WTC11 (cell line): Measurements from ENCODE around the gene DENR. TPM values are rescaled to one million over a fixed set of nuclear protein-coding genes. Genes with fewer than 3 reads are reported as not detected.

Source experiments
- ATAC-seq: fragments of 200-7000 bp; cut with Tn5 transposase; 2 replicates; pipeline ENCODE4 v1.10.0; 2021; ENCODE audit warnings: mild to moderate bottlenecking, moderate library complexity
- CTCF ChIA-PET: fragments of 300-600 bp; sonication (Branson Sonifier 250); formaldehyde crosslinking; loops from one replicate; lab custom pipeline; 2021; ENCODE audit warnings: antibody characterized with exemption; lab: Charles Lee
- POLR2A ChIA-PET: fragments of 350-600 bp; sonication (Branson Sonifier 250); formaldehyde crosslinking; loops from one replicate; lab custom pipeline; 2021; ENCODE audit warnings: antibody characterized with exemption; lab: Charles Lee
- DNase-seq: peaks from one replicate; pipeline ENCODE4 v3.0.0; 2021; ENCODE audit warnings: low spot score
- H3K27ac Mint-ChIP-seq: 2 replicates; pipeline ENCODE4 v1.8.0; 2021; ENCODE audit warnings: mixed read lengths
- H3K27me3 Mint-ChIP-seq: 2 replicates; pipeline ENCODE4 v1.8.0; 2021; ENCODE audit warnings: low read depth, mild to moderate bottlenecking, moderate library complexity, mixed read lengths
- H3K36me3 Mint-ChIP-seq: 2 replicates; pipeline ENCODE4 v1.8.0; 2021; ENCODE audit warnings: mixed read lengths
- H3K4me1 Mint-ChIP-seq: 2 replicates; pipeline ENCODE4 v1.8.0; 2022; ENCODE audit warnings: mixed read lengths
- H3K4me3 Mint-ChIP-seq: 2 replicates; pipeline ENCODE4 v1.8.0; 2021; ENCODE audit warnings: mild to moderate bottlenecking, moderate library complexity, mixed read lengths
- H3K9me3 Mint-ChIP-seq: 2 replicates; pipeline ENCODE4 v1.8.0; 2021; ENCODE audit warnings: mixed read lengths
- ATF3 ChIP-seq: sonication (generic); formaldehyde crosslinking; conservative IDR thresholded peaks from 2 replicates; pipeline ENCODE4 v1.8.1; 2022; ENCODE audit warnings: mild to moderate bottlenecking, missing genetic modification reagents
- ATF6 ChIP-seq: sonication (generic); formaldehyde crosslinking; IDR thresholded peaks from 2 replicates; pipeline ENCODE4 v1.8.1; 2023; ENCODE audit warnings: mild to moderate bottlenecking, missing genetic modification reagents
- E2F5 ChIP-seq: sonication (generic); formaldehyde crosslinking; IDR thresholded peaks from 2 replicates; pipeline ENCODE4 v1.8.1; 2022; ENCODE audit warnings: mild to moderate bottlenecking, moderate library complexity, missing genetic modification reagents
- ERG ChIP-seq: fragments of 250-450 bp; sonication (Bioruptor Pico); IDR thresholded peaks from 2 replicates; pipeline ENCODE4 v1.8.0; 2021; ENCODE audit warnings: mild to moderate bottlenecking
- FOXJ3 ChIP-seq: sonication (generic); formaldehyde crosslinking; IDR thresholded peaks from 2 replicates; pipeline ENCODE4 v1.9.0; 2021; ENCODE audit warnings: missing genetic modification reagents, mild to moderate bottlenecking, borderline replicate concordance
- GABPB1 ChIP-seq: sonication (generic); formaldehyde crosslinking; IDR thresholded peaks from 2 replicates; pipeline ENCODE4 v1.8.1; 2023; ENCODE audit warnings: mild to moderate bottlenecking, missing genetic modification reagents
- GTF2I ChIP-seq: fragments of 250-450 bp; sonication (Bioruptor Pico); conservative IDR thresholded peaks from 2 replicates; pipeline ENCODE4 v1.4.0; 2021; ENCODE audit warnings: mild to moderate bottlenecking
- NFATC4 ChIP-seq: fragments of 250-450 bp; sonication (Bioruptor Pico); IDR thresholded peaks from 2 replicates; pipeline ENCODE4 v1.9.0; 2021; ENCODE audit warnings: mild to moderate bottlenecking
- NR1H2 ChIP-seq: sonication (generic); formaldehyde crosslinking; IDR thresholded peaks from 2 replicates; pipeline ENCODE4 v1.9.0; 2021; ENCODE audit warnings: mild to moderate bottlenecking, moderate library complexity, missing genetic modification reagents
- PRDM15 ChIP-seq: sonication (generic); formaldehyde crosslinking; IDR thresholded peaks from 2 replicates; pipeline ENCODE4 v1.8.0; 2022; ENCODE audit warnings: missing genetic modification reagents
- SOX15 ChIP-seq: fragments of 250-450 bp; sonication (Bioruptor Pico); IDR thresholded peaks from 2 replicates; pipeline ENCODE4 v1.9.0; 2021; ENCODE audit warnings: mild to moderate bottlenecking
- ZBTB21 ChIP-seq: sonication (generic); formaldehyde crosslinking; IDR thresholded peaks from 2 replicates; pipeline ENCODE4 v1.8.1; 2023; ENCODE audit warnings: mild to moderate bottlenecking, missing genetic modification reagents, borderline replicate concordance
- ZNF219 ChIP-seq: sonication (generic); formaldehyde crosslinking; IDR thresholded peaks from 2 replicates; pipeline ENCODE4 v1.8.0; 2023; ENCODE audit warnings: missing genetic modification reagents, mild to moderate bottlenecking, borderline replicate concordance
- ZNF232 ChIP-seq: sonication (generic); formaldehyde crosslinking; IDR thresholded peaks from 2 replicates; pipeline ENCODE4 v1.8.0; 2022; ENCODE audit warnings: mild to moderate bottlenecking, missing genetic modification reagents
- ZNF263 ChIP-seq: sonication (generic); formaldehyde crosslinking; IDR thresholded peaks from 2 replicates; pipeline ENCODE4 v1.8.1; 2022; ENCODE audit warnings: low read depth, mild to moderate bottlenecking, moderate library complexity, missing genetic modification reagents
- ZNF281 ChIP-seq: sonication (generic); formaldehyde crosslinking; IDR thresholded peaks from 2 replicates; pipeline ENCODE4 v1.8.0; 2023; ENCODE audit warnings: mild to moderate bottlenecking, missing genetic modification reagents
- ZNF671 ChIP-seq: fragments of 250-450 bp; sonication (Bioruptor Pico); IDR thresholded peaks from 2 replicates; pipeline ENCODE4 v1.8.0; 2021; ENCODE audit warnings: mild to moderate bottlenecking
- total RNA-seq: library from RNA; stranded (reverse); gene quantifications from 3 replicates; pipeline ENCODE4 v1.2.3, GENCODE V29; 2021
- TF ChIP-seq, protein P1 (sequence below): fragments of 200-600 bp; IDR thresholded peaks from 2 replicates; pipeline ENCODE4 v1.8.0; 2022; ENCODE audit warnings: antibody characterized with exemption
- TF ChIP-seq, protein P2 (sequence below): sonication (generic); formaldehyde crosslinking; IDR thresholded peaks from 2 replicates; pipeline ENCODE4 v1.8.0; 2022; ENCODE audit warnings: mild to moderate bottlenecking, missing genetic modification reagents
- TF ChIP-seq, protein P3 (sequence below): sonication (generic); formaldehyde crosslinking; IDR thresholded peaks from 2 replicates; pipeline ENCODE4 v1.8.1; 2023; ENCODE audit warnings: mild to moderate bottlenecking, moderate library complexity, missing genetic modification reagents

DENR gene
- total RNA-seq, 1 experiment from 2014 or later, result 81.5 TPM

- peaks cover 3% of the 10 kb centered on the region; the same call in 1 of the 2 replicates for H3K27me3 Mint-ChIP-seq
- no peak overlapping the region for H3K4me3 Mint-ChIP-seq
- peaks cover 3% of the 10 kb centered on the region for H3K36me3 Mint-ChIP-seq
- ChIA-PET CTCF (interaction anchor here (0.6 to 0.7 kb wide), 2 partner anchors 80 to 81 kb away, joined by 3 read pairs; no protein-coding TSS in a partner anchor), POLR2A (interaction anchor here (0.7 kb wide), 1 partner anchor 75 kb away, joined by 3 read pairs; no protein-coding TSS in a partner anchor)
- H3K4me1 Mint-ChIP-seq, result no peaks in the 10 kb centered on the region
- H3K9me3 Mint-ChIP-seq, result peaks cover 8% of the 10 kb centered on the region
- H3K27ac Mint-ChIP-seq, result no peak overlapping the region
- ATAC-seq (no peak), DNase-seq (no peak)
- TF ChIP-seq, protein P1, sequence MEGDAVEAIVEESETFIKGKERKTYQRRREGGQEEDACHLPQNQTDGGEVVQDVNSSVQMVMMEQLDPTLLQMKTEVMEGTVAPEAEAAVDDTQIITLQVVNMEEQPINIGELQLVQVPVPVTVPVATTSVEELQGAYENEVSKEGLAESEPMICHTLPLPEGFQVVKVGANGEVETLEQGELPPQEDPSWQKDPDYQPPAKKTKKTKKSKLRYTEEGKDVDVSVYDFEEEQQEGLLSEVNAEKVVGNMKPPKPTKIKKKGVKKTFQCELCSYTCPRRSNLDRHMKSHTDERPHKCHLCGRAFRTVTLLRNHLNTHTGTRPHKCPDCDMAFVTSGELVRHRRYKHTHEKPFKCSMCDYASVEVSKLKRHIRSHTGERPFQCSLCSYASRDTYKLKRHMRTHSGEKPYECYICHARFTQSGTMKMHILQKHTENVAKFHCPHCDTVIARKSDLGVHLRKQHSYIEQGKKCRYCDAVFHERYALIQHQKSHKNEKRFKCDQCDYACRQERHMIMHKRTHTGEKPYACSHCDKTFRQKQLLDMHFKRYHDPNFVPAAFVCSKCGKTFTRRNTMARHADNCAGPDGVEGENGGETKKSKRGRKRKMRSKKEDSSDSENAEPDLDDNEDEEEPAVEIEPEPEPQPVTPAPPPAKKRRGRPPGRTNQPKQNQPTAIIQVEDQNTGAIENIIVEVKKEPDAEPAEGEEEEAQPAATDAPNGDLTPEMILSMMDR, result no peak
- TF ChIP-seq NR1H2 (CRISPR knock-in tag) (no peak), FOXJ3 (CRISPR knock-in tag) (no peak), ATF3 (no peak), GTF2I (CRISPR knock-in tag) (no peak)
- TF ChIP-seq, protein P2, sequence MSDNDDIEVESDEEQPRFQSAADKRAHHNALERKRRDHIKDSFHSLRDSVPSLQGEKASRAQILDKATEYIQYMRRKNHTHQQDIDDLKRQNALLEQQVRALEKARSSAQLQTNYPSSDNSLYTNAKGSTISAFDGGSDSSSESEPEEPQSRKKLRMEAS (CRISPR knock-in tag), result no peak
Observed at GRCh38 chr12:122740351-122740750, 12.3 kb upstream of the DENR start.

DNA sequence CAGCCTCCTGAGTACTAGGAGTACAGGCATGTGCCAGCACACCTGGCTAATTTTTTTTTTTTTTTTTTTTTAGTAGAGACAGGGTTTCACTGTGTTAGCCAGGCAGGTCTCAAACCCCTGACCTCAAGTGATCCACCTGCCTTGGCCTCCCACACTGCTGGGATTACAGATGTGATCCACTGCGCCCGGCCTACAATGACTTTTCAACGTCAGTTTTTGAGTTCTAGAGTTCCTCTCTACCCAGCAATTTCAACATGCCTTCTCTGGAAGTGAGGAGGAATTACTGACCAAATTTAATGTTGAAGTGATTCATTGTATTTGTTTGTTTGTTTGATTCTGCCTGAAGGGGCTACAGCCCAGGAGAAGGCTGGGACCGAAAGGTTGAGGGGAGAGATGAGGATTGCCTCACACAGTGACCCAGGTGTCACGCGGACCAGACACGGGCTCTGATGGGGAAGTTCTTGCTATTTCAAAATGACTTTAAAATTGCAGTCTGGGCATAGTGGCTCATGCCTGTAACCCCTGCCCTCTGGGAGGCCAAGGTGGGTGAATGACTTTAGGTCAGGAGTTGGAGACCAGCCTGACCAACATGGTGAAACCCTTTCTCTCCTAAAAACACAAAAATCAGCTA, 8.6 kb upstream of the DENR start:
- CTCF ChIA-PET, result no interaction called here
- TF ChIP-seq ZNF263 (CRISPR knock-in tag) (no peak), ATF6 (no peak), GABPB1 (no peak), PRDM15 (CRISPR knock-in tag) (no peak), ERG (CRISPR knock-in tag) (no peak), ZNF219 (CRISPR knock-in tag) (no peak), ZNF281 (no peak), ZBTB21 (no peak), ZNF232 (CRISPR knock-in tag) (no peak), NFATC4 (CRISPR knock-in tag) (no peak), E2F5 (CRISPR knock-in tag) (no peak), SOX15 (CRISPR knock-in tag) (no peak), ZNF671 (no peak)
- TF ChIP-seq, protein P3, sequence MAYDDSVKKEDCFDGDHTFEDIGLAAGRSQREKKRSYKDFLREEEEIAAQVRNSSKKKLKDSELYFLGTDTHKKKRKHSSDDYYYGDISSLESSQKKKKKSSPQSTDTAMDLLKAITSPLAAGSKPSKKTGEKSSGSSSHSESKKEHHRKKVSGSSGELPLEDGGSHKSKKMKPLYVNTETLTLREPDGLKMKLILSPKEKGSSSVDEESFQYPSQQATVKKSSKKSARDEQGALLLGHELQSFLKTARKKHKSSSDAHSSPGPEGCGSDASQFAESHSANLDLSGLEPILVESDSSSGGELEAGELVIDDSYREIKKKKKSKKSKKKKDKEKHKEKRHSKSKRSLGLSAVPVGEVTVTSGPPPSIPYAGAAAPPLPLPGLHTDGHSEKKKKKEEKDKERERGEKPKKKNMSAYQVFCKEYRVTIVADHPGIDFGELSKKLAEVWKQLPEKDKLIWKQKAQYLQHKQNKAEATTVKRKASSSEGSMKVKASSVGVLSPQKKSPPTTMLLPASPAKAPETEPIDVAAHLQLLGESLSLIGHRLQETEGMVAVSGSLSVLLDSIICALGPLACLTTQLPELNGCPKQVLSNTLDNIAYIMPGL (CRISPR knock-in tag), result no peak

More for the DNA sequence above, 8.6 kb upstream of the DENR start:
- ATAC-seq, result no peak
- Mint-ChIP-seq H3K9me3 (peaks cover 4% of the 10 kb centered on the region), H3K27ac (no peak overlapping the region), H3K27me3 (peaks cover 3% of the 10 kb centered on the region; the same call in 1 of the 2 replicates), H3K4me3 (no peak overlapping the region), H3K36me3 (no peaks in the 10 kb centered on the region), H3K4me1 (no peaks in the 10 kb centered on the region)
- POLR2A ChIA-PET, result no interaction called here
- no peak for DNase-seq
